ENCODE measurements around the gene BLVRA.

BLVRA gene

GRCh38 chr7:43758822-43759683, 573 bp downstream of the BLVRA start:
- H3K4me3 ChIP-seq (ENCODE audit: low read depth, low read length): peak overlapping the region; percentile 84
- no peak for DNase-seq (ENCODE audit: low read depth)
- TF ChIP-seq CTCF (IDR thresholded peaks at IDR 0.05; ENCODE audit: low read depth, low read length, missing control alignments): no peak

GRCh38 chr7:43760861-43761260, 2.4 kb downstream of the BLVRA start:
- no peak for TF ChIP-seq CTCF (IDR thresholded peaks at IDR 0.05; ENCODE audit: low read depth, low read length, missing control alignments)
- H3K4me3 ChIP-seq (ENCODE audit: low read depth, low read length): no peak overlapping the region

GRCh38 chr7:43761382-43761781, 2.9 kb downstream of the BLVRA start:
- DNase-seq (ENCODE audit: low read depth): no peak
- no peak for TF ChIP-seq CTCF (IDR thresholded peaks at IDR 0.05; ENCODE audit: low read depth, low read length, missing control alignments)

More at GRCh38 chr7:43760861-43761260, 2.4 kb downstream of the BLVRA start:
- DNase-seq (ENCODE audit: low read depth): no peak

GRCh38 chr7:43761938-43762692, 3.6 kb downstream of the BLVRA start:
- no peak for TF ChIP-seq CTCF (IDR thresholded peaks at IDR 0.05; ENCODE audit: low read depth, low read length, missing control alignments)
- no peak for DNase-seq (ENCODE audit: low read depth)
- H3K4me3 ChIP-seq (ENCODE audit: low read depth, low read length): no peak overlapping the region

More at GRCh38 chr7:43761382-43761781, 2.9 kb downstream of the BLVRA start:
- H3K4me3 ChIP-seq (ENCODE audit: low read depth, low read length): no peak overlapping the region

- TF ChIP-seq CTCF (IDR thresholded peaks at IDR 0.05; ENCODE audit: low read depth, low read length, missing control alignments): no peak
- no peak overlapping the region for H3K4me3 ChIP-seq (ENCODE audit: low read depth, low read length)
- no peak for DNase-seq (ENCODE audit: low read depth)
These were observed 4.7 kb downstream of the BLVRA start for GRCh38 chr7:43763183-43763582.

- TF ChIP-seq CTCF (IDR thresholded peaks at IDR 0.05; ENCODE audit: low read depth, low read length, missing control alignments): no peak
- H3K4me3 ChIP-seq (ENCODE audit: low read depth, low read length): peak overlapping the region; percentile 13; the same call in 1 of the 2 replicates
- DNase-seq (ENCODE audit: low read depth): no peak
These were observed 5.7 kb downstream of the BLVRA start for GRCh38 chr7:43764039-43764761.
